SK-N-SH treated with all-trans-retinoic acid at 6 μM for 48 hours (cell line): ENCODE measurements around the gene UBE4B.

Experiments
- ATAC-seq: fragments of 200-7000 bp; cut with Tn5 transposase; 3 replicates; pipeline ENCODE4 v1.9.1; 2020; ENCODE audit warnings: mild to moderate bottlenecking, moderate library complexity
- BACH2 ChIP-seq: fragments of 250-450 bp; sonication (Bioruptor Pico); IDR thresholded peaks from 2 replicates; pipeline ENCODE4 v1.9.0; 2021; ENCODE audit warnings: mild to moderate bottlenecking, borderline replicate concordance
- CREB5 ChIP-seq: fragments of 250-450 bp; sonication (Bioruptor Pico); IDR thresholded peaks from 2 replicates; pipeline ENCODE4 v1.5.1; 2020; ENCODE audit warnings: low read depth, mild to moderate bottlenecking, moderate library complexity
- CSRNP3 ChIP-seq: fragments of 250-450 bp; sonication (Bioruptor Pico); IDR thresholded peaks from 2 replicates; pipeline ENCODE4 v1.5.1; 2021; ENCODE audit warnings: mild to moderate bottlenecking, moderate library complexity
- ESRRG ChIP-seq: fragments of 250-450 bp; sonication (Bioruptor Pico); IDR thresholded peaks from 2 replicates; pipeline ENCODE4 v1.6.1; 2021; ENCODE audit warnings: mild to moderate bottlenecking
- GLIS3 ChIP-seq: fragments of 250-450 bp; sonication (Bioruptor Pico); IDR thresholded peaks from 2 replicates; pipeline ENCODE4 v1.5.0; 2020; ENCODE audit warnings: mild to moderate bottlenecking, moderate library complexity
- ISL1 ChIP-seq: fragments of 250-450 bp; sonication (Bioruptor Pico); IDR thresholded peaks from 2 replicates; pipeline ENCODE4 v2.1.2; 2022; ENCODE audit warnings: mild to moderate bottlenecking, moderate library complexity
- POU6F1 ChIP-seq: fragments of 250-450 bp; sonication (Bioruptor Pico); IDR thresholded peaks from 2 replicates; pipeline ENCODE4 v1.8.0; 2021; ENCODE audit warnings: low read depth, mild to moderate bottlenecking, moderate library complexity, borderline replicate concordance
- PPARA ChIP-seq: fragments of 250-450 bp; sonication (Bioruptor Pico); IDR thresholded peaks from 2 replicates; pipeline ENCODE4 v1.5.0; 2020; ENCODE audit warnings: mild to moderate bottlenecking, borderline replicate concordance
- RARB ChIP-seq: fragments of 250-450 bp; sonication (Bioruptor Pico); IDR thresholded peaks from 2 replicates; pipeline ENCODE4 v1.8.0; 2021; ENCODE audit warnings: mild to moderate bottlenecking, moderate library complexity
- TOX ChIP-seq: fragments of 250-450 bp; sonication (Bioruptor Pico); IDR thresholded peaks from 2 replicates; pipeline ENCODE4 v1.8.0; 2021; ENCODE audit warnings: mild to moderate bottlenecking, moderate library complexity, borderline replicate concordance
- TSHZ2 ChIP-seq: fragments of 250-450 bp; sonication (Bioruptor Pico); IDR thresholded peaks from 2 replicates; pipeline ENCODE4 v1.5.0; 2020; ENCODE audit warnings: mild to moderate bottlenecking, moderate library complexity
- ZC3H10 ChIP-seq: fragments of 250-450 bp; sonication (Bioruptor Pico); IDR thresholded peaks from 2 replicates; pipeline ENCODE4 v1.5.1; 2021; ENCODE audit warnings: mild to moderate bottlenecking, moderate library complexity
- ZFP3 ChIP-seq: fragments of 250-450 bp; sonication (Bioruptor Pico); IDR thresholded peaks from 2 replicates; pipeline ENCODE4 v1.5.0; 2020; ENCODE audit warnings: mild to moderate bottlenecking, moderate library complexity
- ZFP30 ChIP-seq: fragments of 450-650 bp; formaldehyde crosslinking; IDR thresholded peaks from 2 replicates; pipeline ENCODE4 v1.5.0; 2022; ENCODE audit warnings: mild to moderate bottlenecking, moderate library complexity
- ZNF565 ChIP-seq: fragments of 450-650 bp; formaldehyde crosslinking; conservative IDR thresholded peaks from 2 replicates; pipeline ENCODE4 v1.5.0; 2020; ENCODE audit warnings: low read depth, mild to moderate bottlenecking, moderate library complexity
- ZNF70 ChIP-seq: fragments of 450-650 bp; formaldehyde crosslinking; IDR thresholded peaks from 2 replicates; pipeline ENCODE4 v1.5.0; 2020; ENCODE audit warnings: mild to moderate bottlenecking, moderate library complexity
- ZNF8 ChIP-seq: fragments of 450-650 bp; formaldehyde crosslinking; IDR thresholded peaks from 2 replicates; pipeline ENCODE4 v1.5.0; 2020; ENCODE audit warnings: mild to moderate bottlenecking, moderate library complexity

Gene UBE4B

GRCh38 chr1:10057343-10057742, 24.6 kb downstream of the UBE4B start:
- no peak for TF ChIP-seq ISL1 (CRISPR knock-in tag)
- TF ChIP-seq ESRRG (CRISPR knock-in tag) = no peak
- no peak for TF ChIP-seq ZNF70 (CRISPR knock-in tag)
- ATAC-seq = peak; percentile 90

- ATAC-seq = no peak
- TF ChIP-seq CREB5 (CRISPR knock-in tag) (no peak), POU6F1 (CRISPR knock-in tag) (no peak), PPARA (CRISPR knock-in tag) (no peak), ZFP30 (CRISPR knock-in tag) (no peak), ISL1 (CRISPR knock-in tag) (no peak), TSHZ2 (CRISPR knock-in tag) (no peak), ESRRG (CRISPR knock-in tag) (no peak), ZFP3 (CRISPR knock-in tag) (no peak)
Observed at GRCh38 chr1:10057796-10058195, 25.0 kb downstream of the UBE4B start.

GRCh38 chr1:10059342-10059718, 26.6 kb downstream of the UBE4B start:
- ATAC-seq = no peak

More at GRCh38 chr1:10059342-10059718, 26.6 kb downstream of the UBE4B start:
- TF ChIP-seq PPARA (CRISPR knock-in tag) (no peak), POU6F1 (CRISPR knock-in tag) (no peak), BACH2 (no peak), ESRRG (CRISPR knock-in tag) (no peak), ZNF8 (no peak), TSHZ2 (CRISPR knock-in tag) (no peak), TOX (no peak), ZC3H10 (CRISPR knock-in tag) (no peak), ZFP3 (CRISPR knock-in tag) (no peak), RARB (CRISPR knock-in tag) (no peak), GLIS3 (CRISPR knock-in tag) (no peak), ISL1 (CRISPR knock-in tag) (no peak), CSRNP3 (CRISPR knock-in tag) (no peak), ZNF565 (CRISPR knock-in tag) (no peak), ZNF70 (CRISPR knock-in tag) (no peak)
